ENCODE results near the gene ADARB1.

ADARB1 gene

DNA sequence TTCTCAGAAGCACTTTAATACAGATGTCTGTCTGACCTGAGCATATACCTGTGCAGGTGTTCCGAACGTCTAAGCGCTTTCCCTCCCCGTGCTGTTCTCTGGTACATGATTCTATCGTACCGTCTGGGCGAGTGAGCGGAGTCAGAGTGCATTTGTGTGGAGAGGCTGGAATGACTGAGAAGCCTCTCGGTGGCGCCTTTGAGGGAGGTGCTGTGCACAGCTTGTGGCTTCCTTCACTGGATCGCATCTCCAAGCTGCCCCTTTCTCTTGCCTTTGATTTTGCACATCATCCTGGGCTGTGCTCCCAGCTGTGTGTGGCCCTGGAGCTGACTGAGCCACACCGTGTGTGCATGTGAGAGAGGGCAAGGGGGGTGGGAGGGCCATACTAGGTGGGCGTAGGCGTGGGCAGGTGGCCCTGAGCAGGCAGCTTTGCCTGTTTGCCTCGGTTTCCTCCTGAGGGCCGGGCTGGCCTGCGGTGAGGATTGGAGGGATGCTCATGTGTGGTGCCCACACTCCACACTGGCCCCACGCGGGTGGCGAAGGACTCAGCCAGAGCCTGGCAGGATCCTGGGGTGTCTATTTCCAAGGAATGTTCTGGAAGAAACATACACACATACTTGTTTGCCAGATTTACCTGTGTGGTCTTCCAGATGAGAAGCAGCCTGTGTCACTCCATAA lies 105.3 kb downstream of the ADARB1 start:
- no peak for DNase-seq

DNA sequence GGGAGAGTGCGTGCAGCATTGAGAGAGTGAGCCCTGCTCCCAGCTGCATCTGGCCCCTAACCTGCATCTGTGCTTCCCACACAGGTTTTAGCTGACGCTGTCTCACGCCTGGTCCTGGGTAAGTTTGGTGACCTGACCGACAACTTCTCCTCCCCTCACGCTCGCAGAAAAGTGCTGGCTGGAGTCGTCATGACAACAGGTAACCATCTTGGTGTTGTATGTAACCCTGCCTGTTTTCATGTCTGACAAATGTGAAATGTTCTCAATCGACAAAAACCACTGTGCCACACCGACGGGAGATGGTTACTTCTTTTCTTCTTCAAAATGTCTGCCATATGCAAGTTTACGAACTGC lies 105.8 kb downstream of the ADARB1 start:
- no peak for DNase-seq

GRCh38 chr21:45182958-45183357 lies 108.6 kb downstream of the ADARB1 start:
- no peak for DNase-seq

- no peak for DNase-seq
Observed at GRCh38 chr21:45183852-45184251, 109.5 kb downstream of the ADARB1 start.

GRCh38 chr21:45184869-45185268 lies 110.5 kb downstream of the ADARB1 start:
- DNase-seq = no peak

- DNase-seq = no peak
Observed at GRCh38 chr21:45186709-45187108, 112.3 kb downstream of the ADARB1 start.

DNA sequence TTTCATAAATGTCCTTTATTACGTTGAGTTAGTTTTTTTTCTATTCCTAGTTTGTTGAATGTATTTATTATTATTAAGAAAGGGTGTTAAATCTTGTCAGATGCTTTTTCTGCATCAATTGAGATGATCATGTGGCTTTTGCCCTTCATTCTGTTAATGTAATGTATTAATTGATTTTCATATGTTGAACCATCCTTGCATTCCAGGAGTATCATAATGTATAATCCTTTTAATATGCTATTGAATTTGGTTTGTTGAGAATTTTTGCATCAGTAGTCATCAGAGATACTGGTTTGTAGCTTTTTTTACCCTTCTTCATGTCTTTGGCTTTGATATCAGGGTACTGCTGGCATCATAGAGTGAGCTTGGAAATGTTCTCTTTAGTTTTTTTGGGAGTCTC lies 113.3 kb downstream of the ADARB1 start:
- DNase-seq = no peak

- no peak for DNase-seq
Observed at GRCh38 chr21:45190013-45190412, 115.6 kb downstream of the ADARB1 start.

- no peak for DNase-seq
Observed at GRCh38 chr21:45192332-45192731, 118.0 kb downstream of the ADARB1 start.

GRCh38 chr21:45196620-45197019 lies 122.2 kb downstream of the ADARB1 start:
- no peak for DNase-seq

DNA sequence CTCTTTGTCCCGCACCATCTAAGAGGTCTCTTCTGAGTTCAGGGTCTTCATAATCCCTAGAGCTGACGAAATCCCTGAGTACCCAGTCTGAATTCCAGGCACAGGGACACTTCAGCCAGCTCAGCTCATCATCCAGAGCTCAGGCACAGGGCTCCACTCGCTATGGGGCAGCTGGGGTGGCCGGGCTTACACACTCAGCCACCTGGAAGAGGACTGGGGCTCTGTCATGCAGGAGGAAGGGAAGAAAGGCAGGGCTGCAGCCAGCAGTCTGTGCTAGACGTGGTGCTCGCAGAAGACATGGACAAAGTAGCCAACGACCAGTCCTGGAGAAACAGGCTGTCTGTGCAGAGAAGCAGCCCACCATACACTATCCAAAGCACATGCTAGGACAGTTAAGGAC lies 124.8 kb downstream of the ADARB1 start:
- DNase-seq = no peak

- no peak for DNase-seq
Observed at GRCh38 chr21:45200031-45200430, 125.7 kb downstream of the ADARB1 start.

GRCh38 chr21:45200581-45201296 lies 126.4 kb downstream of the ADARB1 start:
- DNase-seq = no peak

DNA sequence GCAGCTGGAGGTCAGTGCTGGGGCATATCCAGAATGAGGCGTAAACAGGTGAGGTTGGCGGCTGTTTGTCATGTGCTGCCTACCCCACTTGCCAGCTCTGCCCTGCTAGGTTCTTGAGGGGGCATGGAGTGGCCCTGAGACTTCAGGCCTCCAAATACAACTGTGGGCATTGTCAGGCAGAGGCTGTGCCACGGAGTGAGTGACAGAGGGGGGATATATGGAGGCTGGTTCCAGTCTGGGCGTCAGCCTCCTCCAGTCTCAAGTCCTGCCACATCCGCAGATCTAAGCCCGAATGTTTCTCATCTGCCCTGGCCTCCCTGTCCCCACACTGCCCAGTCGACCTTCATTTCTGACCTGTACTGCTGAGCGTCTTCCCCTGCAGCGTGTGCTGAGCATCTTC lies 128.0 kb downstream of the ADARB1 start:
- DNase-seq = no peak

DNA sequence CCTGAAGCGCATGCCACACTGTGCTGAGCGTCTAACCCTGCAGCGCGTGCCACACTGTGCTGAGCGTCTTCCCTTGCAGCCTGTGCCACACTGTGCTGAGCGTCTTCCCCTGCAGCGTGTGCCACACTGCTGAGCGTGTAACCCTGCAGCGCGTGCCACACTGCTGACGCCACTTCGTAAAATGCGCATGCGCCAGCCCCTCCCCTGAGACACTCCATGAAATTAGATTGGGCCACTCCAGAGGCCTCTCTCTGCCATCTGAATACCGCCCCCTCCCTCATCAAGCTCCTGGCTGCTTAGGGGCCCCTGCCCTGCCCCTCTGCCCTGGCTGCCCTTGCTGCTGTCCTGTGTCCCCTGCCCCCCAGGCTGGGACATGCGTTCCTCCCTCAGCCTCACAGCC lies 128.5 kb downstream of the ADARB1 start:
- no peak for DNase-seq

GRCh38 chr21:45203983-45204382 lies 129.6 kb downstream of the ADARB1 start:
- no peak for DNase-seq

GRCh38 chr21:45204395-45204794 lies 130.0 kb downstream of the ADARB1 start:
- DNase-seq = no peak

- no peak for DNase-seq
Observed at GRCh38 chr21:45207839-45208626, 133.7 kb downstream of the ADARB1 start.

DNA sequence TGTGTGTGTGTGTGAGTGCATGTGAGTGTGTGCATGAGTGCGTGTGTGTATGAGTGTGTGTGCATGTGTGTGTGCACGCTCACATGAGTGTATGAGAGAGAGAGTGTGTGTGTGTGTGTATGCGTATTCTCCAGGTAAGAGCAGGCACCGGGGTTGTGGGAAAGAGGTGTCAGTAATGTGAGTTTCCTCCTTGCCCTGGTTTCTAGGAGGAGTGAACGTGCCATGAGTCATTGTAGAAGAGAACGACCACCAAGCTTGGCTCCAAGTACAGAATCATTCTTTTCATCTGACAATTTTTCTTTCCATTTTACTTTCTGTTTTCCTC lies 134.2 kb downstream of the ADARB1 start:
- DNase-seq = no peak

GRCh38 chr21:45209046-45209445 lies 134.7 kb downstream of the ADARB1 start:
- DNase-seq = no peak

DNA sequence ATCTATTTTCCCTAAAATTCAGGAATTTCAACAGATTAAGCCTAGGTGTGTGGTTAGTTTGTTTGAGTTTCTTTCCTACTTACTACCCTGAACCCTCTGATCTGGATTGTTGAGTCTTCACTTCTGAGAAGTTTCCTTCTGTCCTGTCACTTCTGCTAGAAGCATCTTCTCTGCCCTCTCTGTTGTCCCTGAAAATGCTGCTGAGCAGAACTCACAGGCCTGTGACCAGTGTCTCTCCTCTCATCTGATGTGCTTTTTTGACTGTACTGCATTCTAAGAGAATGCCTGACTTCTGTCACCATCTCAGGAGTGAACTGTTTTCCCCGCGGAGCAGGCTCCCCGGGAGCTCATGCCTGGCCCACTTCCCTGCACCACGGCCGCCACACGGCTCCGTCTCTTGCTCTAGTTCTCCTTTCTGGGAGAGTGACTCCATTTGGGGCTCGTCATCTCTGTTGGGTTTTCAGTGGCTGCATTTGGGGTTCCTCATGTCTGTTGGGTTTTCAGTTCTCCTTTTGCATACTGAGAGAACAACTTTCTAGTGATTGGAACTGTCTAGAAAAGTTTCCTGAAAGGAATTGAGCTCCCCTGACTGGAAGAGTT lies 135.4 kb downstream of the ADARB1 start:
- no peak for DNase-seq

- DNase-seq = no peak
Observed at GRCh38 chr21:45210461-45210983, 136.1 kb downstream of the ADARB1 start.

- DNase-seq = no peak
Observed at GRCh38 chr21:45211661-45212060, 137.3 kb downstream of the ADARB1 start.

- DNase-seq = no peak
Observed at GRCh38 chr21:45213392-45213791, 139.0 kb downstream of the ADARB1 start.

All from NCI-H2227 treated with DMSO at 0.1 percent for 48 hours (cell line).